HepG2 (cell line): ENCODE results near the gene ARG2. TPM values are rescaled to one million over a fixed set of nuclear protein-coding genes. Genes with fewer than 3 reads are reported as not detected.

Source experiments
- ATAC-seq: fragments of 200-7000 bp; cut with Tn5 transposase; 3 replicates; pipeline ENCODE4 v1.9.1; 2020; ENCODE audit warnings: mild to moderate bottlenecking, moderate library complexity
- BruUV-seq: library from RNA; stranded (reverse); fragments of 400-500 nt; replicated peaks from 2 replicates; lab custom pipeline; 2021; lab: Mats Ljungman, UMichigan
- CTCF ChIA-PET: fragments of 300-600 bp; formaldehyde crosslinking; extraction: SDS; loops from one replicate; lab custom pipeline; 2021; ENCODE audit warnings: low total read pairs, inconsistent platforms, low intra/inter-chr PET ratio; lab: Yijun Ruan, JAX
- POLR2A ChIA-PET: fragments of 350-600 bp; sonication (Branson Sonifier 250); formaldehyde crosslinking; loops from one replicate; lab custom pipeline; 2020; ENCODE audit warnings: antibody characterized with exemption, inconsistent platforms; lab: Yijun Ruan, JAX
- DNase-seq: peaks from one replicate; pipeline ENCODE4 v3.0.0-alpha.2; 2015; ENCODE audit warnings: low spot score
- FAIRE-seq: peaks from 3 replicates; lab custom pipeline; 2011; peaks lifted over from hg19 to GRCh38; lab: Jason Lieb, UNC
- H2AFZ ChIP-seq: one replicate; pipeline ENCODE4 v1.6.1; 2011; ENCODE audit warnings: low read length, inconsistent platforms
- H3K27ac ChIP-seq: fragments of 300-600 bp; 3 replicates; pipeline ENCODE4 v1.8.0; 2011; ENCODE audit warnings: mixed run types, mild to moderate bottlenecking, mixed read lengths, low read length, inconsistent platforms; ENCODE audit not compliant: insufficient read depth; ENCODE audit errors: extremely low read length
- H3K27me3 ChIP-seq, 2 experiments: fragments of 200-600 bp in 1 of 2; 2 replicates in 1 of 2; 3 replicates in 1 of 2; pipeline versions ENCODE4 v1.6.0 to v1.8.0; 2011; ENCODE audit warnings: low read length in 2 of 2, mild to moderate bottlenecking in 2 of 2, moderate library complexity in 2 of 2, inconsistent platforms in 1 of 2; ENCODE audit not compliant: insufficient read depth in 2 of 2, control insufficient read depth in 1 of 2
- H3K36me3 ChIP-seq, 2 experiments: fragments of 200-600 bp in 1 of 2; replicated peaks in 1 of 2; 2 replicates in 1 of 2; 3 replicates in 1 of 2; pipeline versions ENCODE4 v1.5.1 to v1.8.0; 2011; ENCODE audit warnings: low read length in 2 of 2, inconsistent platforms in 1 of 2; ENCODE audit not compliant: insufficient read depth in 2 of 2, control insufficient read depth in 1 of 2
- H3K4me1 ChIP-seq: 2 replicates; pipeline ENCODE4 v1.5.1; 2012; ENCODE audit warnings: low read length, inconsistent platforms; ENCODE audit not compliant: insufficient read depth
- H3K4me2 ChIP-seq: 2 replicates; pipeline ENCODE4 v1.6.0; 2011; ENCODE audit warnings: low read depth, low read length, inconsistent platforms
- H3K4me3 ChIP-seq, 3 experiments: fragments of 200-600 bp in 1 of 3; sonication (generic), shearing (Covaris generic) in 1 of 3; replicated peaks in 1 of 3; 2 replicates each; pipeline ENCODE4 v1.5.1; 2011 to 2016; ENCODE audit warnings: low read length in 3 of 3, inconsistent platforms in 2 of 3, low read depth in 2 of 3, mild to moderate bottlenecking in 2 of 3, control low read depth in 1 of 3, mixed read lengths in 1 of 3; ENCODE audit not compliant: insufficient read depth in 1 of 3
- H3K79me2 ChIP-seq: one replicate; pipeline ENCODE4 v1.6.1; 2011; ENCODE audit warnings: low read length, inconsistent platforms; ENCODE audit not compliant: insufficient read depth
- H3K9ac ChIP-seq: 2 replicates; pipeline ENCODE4 v1.6.0; 2011; ENCODE audit warnings: mild to moderate bottlenecking, low read depth, low read length, inconsistent platforms; ENCODE audit not compliant: insufficient read depth
- H3K9me3 ChIP-seq: 2 replicates; pipeline ENCODE4 v1.5.1; 2012; ENCODE audit warnings: mild to moderate bottlenecking, low read length
- H4K20me1 ChIP-seq: 2 replicates; pipeline ENCODE4 v1.6.0; 2011; ENCODE audit warnings: inconsistent platforms, mild to moderate bottlenecking, low read length, moderate library complexity; ENCODE audit not compliant: insufficient read depth
- BATF2 ChIP-seq: sonication (generic); formaldehyde crosslinking; IDR thresholded peaks from 2 replicates; pipeline ENCODE4 v1.8.0; 2022; ENCODE audit warnings: mild to moderate bottlenecking, missing genetic modification reagents, moderate library complexity
- BORCS8-MEF2B ChIP-seq: sonication (generic); formaldehyde crosslinking; IDR thresholded peaks from 2 replicates; pipeline ENCODE4 v1.8.0; 2022; ENCODE audit warnings: mild to moderate bottlenecking, missing genetic modification reagents
- ELK4 ChIP-seq: sonication (generic); formaldehyde crosslinking; IDR thresholded peaks from 2 replicates; pipeline ENCODE4 v1.9.0; 2021; ENCODE audit warnings: missing genetic modification reagents, borderline replicate concordance
- FIP1L1 ChIP-seq: fragments of 200-400 bp; formaldehyde crosslinking; IDR thresholded peaks from 2 replicates; pipeline ENCODE4 v1.6.1; 2018; ENCODE audit warnings: low read depth, mild to moderate bottlenecking, low read length, moderate library complexity, borderline replicate concordance; ENCODE audit not compliant: insufficient read depth
- HNF1A ChIP-seq, 2 experiments: sonication (generic) in 1 of 2; formaldehyde crosslinking in 1 of 2; IDR thresholded peaks; 2 replicates each; pipeline versions ENCODE4 v1.4.0 to v1.6.1; 2016 to 2020; ENCODE audit warnings: borderline replicate concordance in 1 of 2, low read depth in 1 of 2, mild to moderate bottlenecking in 1 of 2, missing genetic modification reagents in 1 of 2
- HOXA9 ChIP-seq: sonication (generic); formaldehyde crosslinking; IDR thresholded peaks from 2 replicates; pipeline ENCODE4 v1.8.1; 2022; ENCODE audit warnings: missing genetic modification reagents, mild to moderate bottlenecking, moderate library complexity, borderline replicate concordance
- IRX3 ChIP-seq: sonication (generic); formaldehyde crosslinking; IDR thresholded peaks from 2 replicates; pipeline ENCODE4 v1.8.1; 2023; ENCODE audit warnings: mild to moderate bottlenecking, low read depth, missing genetic modification reagents, borderline replicate concordance
- KLF15 ChIP-seq: sonication (generic); formaldehyde crosslinking; IDR thresholded peaks from 2 replicates; pipeline ENCODE4 v1.8.1; 2023; ENCODE audit warnings: borderline replicate concordance, mild to moderate bottlenecking, inconsistent platforms, missing genetic modification reagents, mixed read lengths
- SP140L ChIP-seq: sonication (generic); formaldehyde crosslinking; IDR thresholded peaks from 2 replicates; pipeline ENCODE4 v1.4.0; 2020; ENCODE audit warnings: missing genetic modification reagents, borderline replicate concordance
- STAT5B ChIP-seq: sonication (generic); formaldehyde crosslinking; IDR thresholded peaks from 2 replicates; pipeline ENCODE4 v1.4.0; 2020; ENCODE audit warnings: missing genetic modification reagents
- TAF1 ChIP-seq: sonication (generic); formaldehyde crosslinking; IDR thresholded peaks from 2 replicates; pipeline ENCODE4 v1.4.0; 2020; ENCODE audit warnings: missing genetic modification reagents
- TFDP1 ChIP-seq: IDR thresholded peaks from 2 replicates; pipeline ENCODE4 v1.6.1; 2016; ENCODE audit warnings: missing compliant biosample characterization, missing genetic modification reagents, borderline replicate concordance
- TOPORS ChIP-seq: sonication (generic); formaldehyde crosslinking; IDR thresholded peaks from 2 replicates; pipeline ENCODE4 v1.8.0; 2023; ENCODE audit warnings: mild to moderate bottlenecking, missing genetic modification reagents
- ZNF10 ChIP-seq: sonication (generic); formaldehyde crosslinking; IDR thresholded peaks from 2 replicates; pipeline ENCODE4 v1.4.0; 2020; ENCODE audit warnings: mild to moderate bottlenecking, low read depth, missing genetic modification reagents, borderline replicate concordance
- ZNF34 ChIP-seq: sonication (generic); formaldehyde crosslinking; IDR thresholded peaks from 2 replicates; pipeline ENCODE4 v1.4.0; 2020; ENCODE audit warnings: mild to moderate bottlenecking, missing genetic modification reagents, borderline replicate concordance
- ZNF567 ChIP-seq: sonication (generic); formaldehyde crosslinking; IDR thresholded peaks from 2 replicates; pipeline ENCODE4 v1.8.1; 2023; ENCODE audit warnings: mild to moderate bottlenecking, missing genetic modification reagents, borderline replicate concordance
- ZNF577 ChIP-seq: sonication (generic); formaldehyde crosslinking; IDR thresholded peaks from 2 replicates; pipeline ENCODE4 v1.4.0; 2020; ENCODE audit warnings: mild to moderate bottlenecking, low read depth, missing genetic modification reagents, borderline replicate concordance
- WGBS: methylation state at CpG from one replicate; pipeline ENCODE4 v1.1.6; 2017; ENCODE audit warnings: low lambda C conversion rate; 5-methylcytosine and 5-hydroxymethylcytosine counted together
- in situ Hi-C: cut with HindIII; loops from 2 replicates; pipeline ENCODE4 v1.10.0; 2017; ENCODE audit warnings: low pct_unique_long_range_greater_than_20kb; ENCODE audit not compliant: extremely low pct_ligation_motif_present
- intact Hi-C: fragments of 100-400 bp; cut with micrococcal nuclease; formaldehyde crosslinking; loops from one replicate; pipeline ENCODE4 v1.10.0; 2022; ENCODE audit not compliant: unreplicated experiment
- polyA plus RNA-seq, 8 experiments: library from polyadenylated mRNA; depleted of rRNA in 3 of 8; stranded (reverse) in 7 of 8; unstranded in 1 of 8; fragments of >200 nt; fragmentation: Illumina TruSeq in 4 of 8; extraction: Trizol in 4 of 8; gene quantifications; 2 replicates each; pipeline versions ENCODE4 v1.2.1 to v1.2.3, GENCODE V29; 2011 to 2016; ENCODE audit warnings: low read depth in 4 of 8, missing spikeins in 1 of 8, mixed read lengths in 1 of 8; ENCODE audit not compliant: insufficient read depth in 1 of 8
- total RNA-seq, 5 experiments: library from RNA; depleted of rRNA; stranded (reverse); fragments of >200 nt; fragmentation: Illumina TruSeq; extraction: Trizol; gene quantifications; 2 replicates each; pipeline ENCODE4 v1.2.3, GENCODE V29; 2016; ENCODE audit warnings: low read depth in 1 of 5

The ARG2 gene
- total and polyA plus RNA-seq, 2 of the 13 experiments (the other 11 are each of a cell fraction or from before 2014, with no cell fraction given) = 37.5 to 73.6 TPM

- Histone ChIP-seq H3K4me2 (no peak overlapping the region), H2AFZ (no peak overlapping the region), H4K20me1 (no peaks in the 10 kb centered on the region), H3K4me3 (no peak overlapping the region), H3K27me3 (no peaks in the 10 kb centered on the region; a peak in 1 of 5 replicates), H3K4me1 (no peaks in the 10 kb centered on the region), H3K9me3 (no peaks in the 10 kb centered on the region), H3K79me2 (peaks cover 21% of the 10 kb centered on the region), H3K9ac (no peak overlapping the region), H3K27ac (no peak overlapping the region), H3K36me3 (peaks cover 2 to 11% of the 10 kb centered on the region in 2 experiments; a peak in 4 of 5 replicates)
- no peak for FAIRE-seq
- no peak for DNase-seq
- intact Hi-C loops (loop anchor here (10.0 kb wide), 2 partner anchors 139 to 239 kb away; no protein-coding TSS in a partner anchor), in situ Hi-C loops (loop anchor here (10.0 kb wide), 1 partner anchor 79 kb away; no protein-coding TSS in a partner anchor)
- ATAC-seq = no peak
- ChIA-PET CTCF (no interaction called here), POLR2A (no interaction called here)
- BruUV-seq = no TSS peak
- WGBS = 96% methylated on average over 4 of the region's 4 CpGs
- TF ChIP-seq ELK4 (CRISPR knock-in tag) (no peak), TOPORS (no peak), HOXA9 (CRISPR knock-in tag) (no peak), KLF15 (CRISPR knock-in tag) (no peak), ZNF577 (no peak), ZNF567 (CRISPR knock-in tag) (no peak), TFDP1 (CRISPR knock-in tag) (no peak), SP140L (no peak), TAF1 (CRISPR knock-in tag) (no peak), IRX3 (CRISPR knock-in tag) (no peak), ZNF10 (CRISPR knock-in tag) (no peak), FIP1L1 (no peak), BORCS8-MEF2B (CRISPR knock-in tag) (no peak), ZNF34 (CRISPR knock-in tag) (no peak), STAT5B (CRISPR knock-in tag) (no peak), BATF2 (CRISPR knock-in tag) (no peak), HNF1A (IDR thresholded peaks at IDR 0.05; ENCODE audit: low read depth) (no peak), HNF1A (CRISPR knock-in tag; IDR thresholded peaks at IDR 0.05; ENCODE audit: borderline replicate concordance) (no peak)
These were observed 43.9 kb downstream of the ARG2 start for GRCh38 chr14:67663633-67664032.
